GM18867 (cell line): ENCODE measurements around the gene CCR4.
"Not testable (repeated sequence)": the region's sequence is repeated elsewhere in the genome, so short reads cannot be mapped to it uniquely, and the experiment has no call there.

Experiments used
- ATAC-seq: cut with Tn5 transposase; IDR thresholded peaks from one replicate; pipeline ENCODE4 v1.9.1; 2021; ENCODE audit warnings: mild to moderate bottlenecking, moderate library complexity; ENCODE audit not compliant: unreplicated experiment

Gene CCR4

GRCh38 chr3:32951410-32951811 is at the start of gene CCR4:
Gene CCR4, plus strand, starts transcription at chr3:32951644. Its CDS starts 1,779 bp downstream, at chr3:32953423.
- ATAC-seq: no peak

GRCh38 chr3:32902887-32903371 is 48.5 kb upstream of the CCR4 start:
- not testable (repeated sequence) for ATAC-seq

DNA sequence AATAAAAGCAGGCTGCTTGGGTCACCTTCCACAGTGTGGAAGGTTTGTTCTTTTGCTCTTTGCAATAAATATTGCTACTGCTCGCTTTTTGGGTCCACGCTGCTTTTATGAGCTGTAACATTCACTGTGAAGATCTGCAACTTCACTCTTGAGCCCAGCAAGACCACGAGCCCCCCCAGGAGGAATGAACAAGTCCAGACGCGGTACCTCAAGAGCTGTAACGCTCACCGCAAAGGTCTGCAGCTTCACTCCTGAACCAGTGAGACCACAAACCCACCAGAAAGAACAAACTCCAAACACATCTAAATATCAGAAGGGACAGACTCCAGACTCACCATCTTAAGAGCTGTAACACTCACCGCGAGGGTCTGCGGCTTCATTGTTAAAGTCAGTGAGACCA is 47.5 kb upstream of the CCR4 start:
- no peak for ATAC-seq

DNA sequence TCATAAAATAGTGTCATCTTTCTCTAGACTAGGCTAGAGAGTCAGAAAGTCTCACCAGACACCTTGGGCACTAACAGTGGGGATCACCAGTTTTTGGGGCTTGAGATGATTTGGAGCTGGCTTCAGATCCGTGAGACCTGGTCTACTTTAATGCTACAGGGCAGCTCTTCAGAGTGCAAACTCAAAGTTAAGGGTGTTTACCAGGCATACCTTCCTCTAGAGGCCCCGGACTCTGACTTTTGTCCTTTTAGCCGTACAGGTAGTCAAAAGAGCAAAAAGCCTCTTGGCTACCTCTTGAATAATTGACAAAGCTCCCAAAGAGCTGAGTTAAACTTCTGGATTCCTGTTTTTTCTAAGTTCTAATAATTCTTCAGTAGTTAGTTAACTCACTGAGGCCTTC is 41.4 kb upstream of the CCR4 start:
- ATAC-seq: no peak

DNA sequence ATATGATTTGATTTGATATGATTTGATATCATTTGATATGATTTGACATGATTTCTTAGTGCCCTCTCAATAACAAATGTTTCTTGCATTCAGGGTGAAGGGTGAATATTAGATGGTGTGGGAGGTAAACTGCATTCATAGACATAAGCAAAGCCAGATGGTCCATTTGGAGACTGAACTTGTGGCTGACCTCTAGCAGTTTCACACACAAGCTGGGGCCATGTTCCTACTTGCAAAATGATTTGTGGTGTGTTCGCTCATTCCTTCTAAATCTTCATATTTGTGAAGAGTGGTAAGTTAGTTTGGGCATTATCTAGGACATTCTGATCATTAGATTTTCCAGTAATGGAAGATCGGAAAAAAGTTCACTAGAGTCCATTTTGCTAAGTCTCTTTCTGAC is 40.5 kb upstream of the CCR4 start:
- ATAC-seq: no peak

DNA sequence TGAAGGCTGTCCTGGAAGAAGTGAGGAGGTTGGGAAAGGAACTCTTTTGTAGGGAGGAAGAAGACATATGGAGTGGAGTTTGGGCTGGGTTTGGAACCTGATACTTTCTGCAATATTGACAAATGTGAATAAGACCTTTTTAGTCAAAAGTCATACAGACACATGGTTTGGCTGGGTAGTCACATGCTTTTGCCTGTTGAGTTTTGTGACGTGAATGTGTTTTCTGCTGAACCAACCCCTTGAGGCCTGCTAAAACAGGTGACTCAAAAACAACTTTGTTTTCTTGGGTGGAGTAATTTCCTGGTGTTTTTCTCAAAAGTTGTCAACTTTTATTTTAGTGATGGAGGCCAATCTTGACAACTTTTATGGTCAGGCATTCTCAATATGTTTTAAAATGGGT is 39.4 kb upstream of the CCR4 start:
- ATAC-seq: no peak

GRCh38 chr3:32913790-32914446 is 37.5 kb upstream of the CCR4 start:
- no peak for ATAC-seq

- ATAC-seq: no peak
Observed at GRCh38 chr3:32919920-32920319, 31.5 kb upstream of the CCR4 start.

- ATAC-seq: no peak
Observed at GRCh38 chr3:32922078-32922477, 29.4 kb upstream of the CCR4 start.

- ATAC-seq: no peak
Observed at GRCh38 chr3:32930161-32930560, 21.3 kb upstream of the CCR4 start.

- not testable (repeated sequence) for ATAC-seq
Observed at GRCh38 chr3:32931273-32931672, 20.2 kb upstream of the CCR4 start.

DNA sequence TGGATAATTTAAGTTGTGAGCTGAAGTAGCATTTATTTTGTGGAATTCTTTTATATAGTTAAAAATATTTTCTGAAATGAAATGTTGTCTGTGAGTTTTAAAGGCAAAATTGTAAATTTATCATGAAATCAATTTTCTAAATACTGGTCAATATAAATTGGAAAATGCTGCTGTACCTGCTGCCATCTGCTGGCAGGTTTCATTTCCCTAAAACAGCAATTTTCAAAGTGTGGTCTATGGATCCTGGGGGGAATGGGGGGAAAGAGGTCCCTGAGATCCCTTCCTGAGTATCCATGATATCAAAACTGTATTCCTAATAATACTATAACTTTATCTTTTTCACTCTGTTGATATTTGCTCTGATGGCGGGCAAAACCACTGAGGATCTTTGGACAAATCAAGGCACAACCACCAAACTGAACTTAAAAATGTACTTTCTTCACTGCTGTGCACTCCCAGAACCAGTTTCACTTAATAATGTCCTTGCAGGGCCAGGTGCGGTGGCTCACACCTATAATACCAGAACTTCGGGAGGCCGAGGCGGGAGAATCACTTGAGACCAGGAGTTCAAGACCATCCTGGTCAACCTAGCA is 17.2 kb upstream of the CCR4 start:
- no peak for ATAC-seq

- ATAC-seq: no peak
Observed at GRCh38 chr3:32937331-32937730, 14.1 kb upstream of the CCR4 start.

DNA sequence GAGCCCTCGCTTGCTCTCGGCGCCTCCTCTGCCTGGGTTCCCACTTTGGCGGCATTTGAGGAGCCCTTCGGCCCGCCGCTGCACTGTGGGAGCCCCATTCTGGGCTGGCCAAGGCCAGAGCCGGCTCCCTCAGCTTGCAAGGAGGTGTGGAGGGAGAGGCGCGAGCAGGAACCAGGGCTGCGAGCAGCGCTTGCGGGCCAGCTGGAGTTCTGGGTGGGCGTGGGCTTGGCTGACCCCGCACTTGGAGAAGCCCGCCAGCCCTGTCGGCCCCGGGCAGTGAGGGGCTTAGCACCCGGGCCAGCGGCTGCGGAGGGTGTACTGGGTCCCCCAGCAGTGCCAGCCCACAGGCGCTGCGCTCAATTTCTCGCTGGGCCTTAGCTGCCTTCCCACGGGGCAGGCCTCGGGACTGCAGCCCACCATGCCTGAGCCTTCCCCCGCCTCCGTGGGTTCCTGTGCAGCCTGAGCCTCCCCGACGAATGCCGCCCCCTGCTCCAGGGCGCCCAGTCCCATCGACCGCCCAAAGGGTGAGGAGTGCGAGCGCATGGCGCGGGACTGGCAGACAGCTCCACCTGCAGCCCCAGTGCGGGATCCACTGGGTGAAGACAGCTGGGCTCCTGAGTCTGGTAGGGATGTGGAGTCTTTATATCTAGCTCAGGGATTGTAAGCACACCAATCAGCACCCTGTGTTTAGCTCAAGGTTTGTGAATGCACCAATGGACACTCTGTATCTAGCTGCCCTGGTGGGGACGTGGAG is 11.7 kb upstream of the CCR4 start:
- not testable (repeated sequence) for ATAC-seq

- ATAC-seq: no peak
Observed at GRCh38 chr3:32940726-32941125, 10.7 kb upstream of the CCR4 start.

DNA sequence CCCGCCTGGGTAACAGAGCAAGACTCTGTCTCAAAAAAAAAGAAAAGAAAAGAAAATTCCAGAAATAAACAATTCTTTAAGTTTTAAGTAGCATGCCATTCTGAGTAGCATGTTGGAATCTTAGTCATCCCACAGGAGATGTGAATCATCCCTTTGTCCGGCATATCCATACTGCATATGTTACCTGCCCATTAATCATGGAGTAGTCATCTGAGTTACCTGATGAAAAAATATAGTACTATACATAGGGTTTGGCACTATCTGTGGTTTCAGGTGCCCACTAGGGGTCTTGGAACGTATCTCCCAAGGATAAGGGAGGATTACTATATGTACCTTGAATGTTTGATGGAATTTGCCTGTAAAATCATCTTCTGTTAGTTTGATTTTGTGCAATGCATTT is 6.3 kb upstream of the CCR4 start:
- ATAC-seq: no peak

DNA sequence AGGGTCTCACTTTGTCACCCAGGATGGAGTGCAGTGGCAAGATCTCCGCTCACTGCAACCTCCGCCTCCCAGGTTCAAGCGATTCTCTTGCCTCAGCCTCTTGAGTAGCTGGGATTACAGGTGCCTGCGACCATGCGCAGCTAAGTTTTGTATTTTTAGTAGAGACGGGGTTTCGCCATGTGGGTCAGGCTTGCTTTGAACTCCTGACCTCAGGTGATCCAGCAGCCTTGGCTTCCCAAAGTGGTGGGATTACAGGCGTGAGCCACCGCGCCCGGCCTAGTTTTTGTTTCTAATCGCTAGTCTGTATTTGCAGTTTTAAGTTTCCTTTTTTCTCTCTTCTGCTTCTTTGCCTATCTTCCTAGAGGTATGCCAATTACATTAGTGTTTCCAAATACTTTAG is 5.8 kb upstream of the CCR4 start:
- not testable (repeated sequence) for ATAC-seq

DNA sequence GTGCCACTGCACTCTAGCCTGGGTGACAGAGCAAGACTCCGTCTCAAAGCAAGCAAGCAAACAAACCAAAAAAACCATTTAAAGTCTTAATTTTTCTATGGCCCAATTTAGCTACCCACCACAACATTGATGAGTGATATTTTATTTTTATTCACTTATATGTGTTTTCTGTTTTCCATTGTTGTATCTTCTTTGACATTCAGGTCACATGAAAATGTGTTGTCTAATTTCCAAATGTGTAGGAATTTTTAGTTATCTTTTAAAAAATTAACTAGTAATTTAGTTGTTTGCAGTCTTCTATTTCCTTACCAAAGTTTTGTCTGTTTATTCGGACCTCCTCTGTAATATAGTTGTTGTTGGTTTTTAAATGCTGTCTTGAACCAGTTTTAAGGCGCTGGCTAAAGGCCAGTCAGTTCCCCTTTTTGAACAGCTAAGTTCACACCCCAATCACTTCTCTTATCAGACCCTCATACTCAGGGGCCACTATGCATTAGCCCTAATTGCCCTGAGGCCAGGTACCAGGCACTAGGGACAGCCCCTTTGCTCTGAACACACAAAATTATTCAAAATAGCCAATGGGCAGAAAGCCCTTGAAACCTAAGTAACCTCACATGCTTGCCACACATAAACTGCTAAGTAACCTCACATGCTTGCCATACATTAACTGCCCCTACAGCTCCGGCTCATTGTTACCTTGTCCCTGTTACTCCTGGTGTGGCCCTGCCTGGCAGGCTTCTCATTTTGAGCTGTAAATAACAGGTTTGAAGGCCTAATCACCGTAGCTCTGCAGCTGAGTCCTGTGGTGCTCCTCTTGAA is 4.3 kb upstream of the CCR4 start:
- ATAC-seq: peak; percentile 27

DNA sequence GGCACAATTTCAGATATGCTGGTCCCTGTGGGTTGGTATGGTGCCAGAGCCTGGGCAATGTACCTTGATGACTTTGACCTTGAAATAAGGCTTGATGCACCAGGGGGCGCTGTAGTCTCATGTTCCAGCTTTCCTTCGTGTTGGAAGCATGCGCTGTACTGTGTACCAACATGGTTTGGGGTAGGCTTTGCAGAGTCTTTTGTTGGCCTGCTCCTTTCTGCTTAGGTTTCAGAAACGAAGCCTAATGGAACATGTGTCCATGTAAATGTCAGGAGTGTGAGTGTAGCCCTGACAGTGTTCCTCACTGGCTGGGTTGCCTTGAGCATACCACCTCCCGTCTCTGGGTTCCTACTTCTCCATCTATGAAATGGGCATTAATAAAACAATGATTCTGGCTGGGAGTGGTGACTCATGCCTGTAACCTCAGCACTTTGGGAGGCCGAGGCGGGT is 3.6 kb upstream of the CCR4 start:
- ATAC-seq: peak; percentile 88

- ATAC-seq: no peak
Observed at GRCh38 chr3:32948625-32949445, 2.6 kb upstream of the CCR4 start.
